ENCODE results near the gene IP6K3. TPM values are rescaled to one million over a fixed set of nuclear protein-coding genes. Genes with fewer than 3 reads are reported as not detected.
A peak's percentile ranks its signal among the peaks of the same experiment; 100 is the strongest.

The IP6K3 gene
- total and polyA plus RNA-seq, 4 experiments from 2014 or later, result not detected

- POLR2A ChIA-PET (ENCODE audit: partially characterized antibody), result interaction anchor here (0.7 to 6.1 kb wide), 9 partner anchors 9 to 720 kb away, joined by 3 to 44 read pairs (median 5); partner anchors contain the start of genes BAK1 and ITPR3
- intact Hi-C loops (cut with micrococcal nuclease), result no loop called here
These were observed 54.5 kb downstream of the IP6K3 start for GRCh38 chr6:33692078-33692759.

GRCh38 chr6:33691456-33692077, 55.1 kb downstream of the IP6K3 start:
- ChIA-PET CTCF (ENCODE audit: partially characterized antibody) (interaction anchor here (0.6 to 1.6 kb wide), 3 partner anchors 9 to 298 kb away, joined by 3 to 5 read pairs (median 4); no protein-coding TSS in a partner anchor), POLR2A (ENCODE audit: partially characterized antibody) (interaction anchor here (0.7 to 2.8 kb wide), 6 partner anchors 8 to 112 kb away, joined by 3 to 13 read pairs (median 5); partner anchors contain the start of genes BAK1 and ITPR3)
- DNase-seq, result peak in 1 of 5 donors; percentile 36
- H3K4me3 Mint-ChIP-seq, result no peak overlapping the region
- H3K4me1 Mint-ChIP-seq, result peaks cover 29 to 66% (median 44%) of the 10 kb centered on the region in 4 donors
- Histone ChIP-seq H3K27me3 (ENCODE audit: insufficient read depth, low read length) (no peaks in the 10 kb centered on the region), H3K4me3 (ENCODE audit: low read length in 2 of 2) (no peak overlapping the region), H3K4me1 (ENCODE audit: insufficient read depth, low read length) (peaks cover 50% of the 10 kb centered on the region), H3K9me3 (ENCODE audit: control insufficient read depth in 1 of 2, low read length in 2 of 2) (no peaks in the 10 kb centered on the region), H3K27ac (ENCODE audit: low read depth, low read length) (peak overlapping the region; percentile 76), H3K36me3 (ENCODE audit: insufficient read depth, low read length) (peaks cover 43% of the 10 kb centered on the region)
- H3K9me3 Mint-ChIP-seq, result no peaks in the 10 kb centered on the region
- H3K36me3 Mint-ChIP-seq, result peaks cover 53 to 66% of the 10 kb centered on the region in 2 donors
- H3K27ac Mint-ChIP-seq, result peak overlapping the region; percentile 97 to 100 (median 98)
- no peaks in the 10 kb centered on the region for H3K27me3 Mint-ChIP-seq
- intact Hi-C loops (cut with micrococcal nuclease), result no loop called here

More at GRCh38 chr6:33692078-33692759, 54.5 kb downstream of the IP6K3 start:
- CTCF ChIA-PET (ENCODE audit: partially characterized antibody), result interaction anchor here (0.6 to 1.6 kb wide), 3 partner anchors 8 to 298 kb away, joined by 3 to 5 read pairs (median 4); no protein-coding TSS in a partner anchor
- Histone ChIP-seq H3K4me1 (ENCODE audit: insufficient read depth, low read length) (peaks cover 56% of the 10 kb centered on the region), H3K9me3 (ENCODE audit: control insufficient read depth in 1 of 2, low read length in 2 of 2) (no peaks in the 10 kb centered on the region), H3K36me3 (ENCODE audit: insufficient read depth, low read length) (peaks cover 41% of the 10 kb centered on the region), H3K4me3 (ENCODE audit: low read length in 2 of 2) (no peak overlapping the region), H3K27ac (ENCODE audit: low read depth, low read length) (peak overlapping the region; percentile 76), H3K27me3 (ENCODE audit: insufficient read depth, low read length) (no peaks in the 10 kb centered on the region)
- H3K27ac Mint-ChIP-seq, result peak overlapping the region; percentile 97 to 100 (median 98)
- H3K36me3 Mint-ChIP-seq, result peaks cover 53 to 64% of the 10 kb centered on the region in 2 donors
- peak in 1 of 5 donors; percentile 37 for DNase-seq
- H3K4me3 Mint-ChIP-seq, result peak overlapping the region in 7 of 8 donors; percentile 51 to 84 (median 71)
- no peaks in the 10 kb centered on the region for H3K9me3 Mint-ChIP-seq
- peaks cover 32 to 71% (median 50%) of the 10 kb centered on the region in 4 donors for H3K4me1 Mint-ChIP-seq
- H3K27me3 Mint-ChIP-seq, result no peaks in the 10 kb centered on the region

GRCh38 chr6:33690766-33691165, 55.9 kb downstream of the IP6K3 start:
- Mint-ChIP-seq H3K4me3 (peak overlapping the region in 2 of 8 donors; percentile 30 to 45), H3K4me1 (peaks cover 23 to 60% (median 37%) of the 10 kb centered on the region in 4 donors), H3K9me3 (no peaks in the 10 kb centered on the region), H3K27me3 (no peaks in the 10 kb centered on the region), H3K27ac (peak overlapping the region in 6 of 7 donors; percentile 37 to 99 (median 80)), H3K36me3 (peaks cover 54 to 71% of the 10 kb centered on the region in 2 donors)
- intact Hi-C loops (cut with micrococcal nuclease), result no loop called here
- peak in 1 of 5 donors; percentile 7 for DNase-seq
- ChIA-PET POLR2A (ENCODE audit: partially characterized antibody) (interaction anchor here (2.0 kb wide), 1 partner anchor 69 kb away, joined by 7 read pairs; the partner anchor contains the start of gene ITPR3), CTCF (ENCODE audit: partially characterized antibody) (interaction anchor here (1.3 to 1.6 kb wide), 4 partner anchors 10 to 99 kb away, joined by 3 to 5 read pairs (median 4); no protein-coding TSS in a partner anchor)
- Histone ChIP-seq H3K36me3 (ENCODE audit: insufficient read depth, low read length) (peaks cover 51% of the 10 kb centered on the region), H3K27ac (ENCODE audit: low read depth, low read length) (no peak overlapping the region), H3K4me1 (ENCODE audit: insufficient read depth, low read length) (peaks cover 42% of the 10 kb centered on the region), H3K27me3 (ENCODE audit: insufficient read depth, low read length) (no peaks in the 10 kb centered on the region), H3K9me3 (ENCODE audit: control insufficient read depth in 1 of 2, low read length in 2 of 2) (no peaks in the 10 kb centered on the region), H3K4me3 (ENCODE audit: low read length in 2 of 2) (no peak overlapping the region)

GRCh38 chr6:33689879-33690278, 56.8 kb downstream of the IP6K3 start:
- DNase-seq, result peak in 1 of 5 donors; percentile 16
- ChIA-PET CTCF (ENCODE audit: partially characterized antibody) (interaction anchor here (0.6 to 1.6 kb wide), 3 partner anchors 11 to 100 kb away, joined by 3 to 4 read pairs (median 3); no protein-coding TSS in a partner anchor), POLR2A (ENCODE audit: partially characterized antibody) (interaction anchor here (0.6 kb wide), 1 partner anchor 1917 kb away, joined by 3 read pairs; no protein-coding TSS in a partner anchor)
- Mint-ChIP-seq H3K27me3 (no peaks in the 10 kb centered on the region), H3K36me3 (peaks cover 56 to 73% of the 10 kb centered on the region in 2 donors), H3K9me3 (no peaks in the 10 kb centered on the region), H3K4me1 (peaks cover 23 to 52% (median 33%) of the 10 kb centered on the region in 4 donors), H3K27ac (peak overlapping the region in 5 of 7 donors; percentile 19 to 86 (median 59)), H3K4me3 (no peak overlapping the region)
- Histone ChIP-seq H3K27ac (ENCODE audit: low read depth, low read length) (no peak overlapping the region), H3K4me3 (ENCODE audit: low read length in 2 of 2) (no peak overlapping the region), H3K4me1 (ENCODE audit: insufficient read depth, low read length) (peaks cover 33% of the 10 kb centered on the region), H3K27me3 (ENCODE audit: insufficient read depth, low read length) (no peaks in the 10 kb centered on the region), H3K9me3 (ENCODE audit: control insufficient read depth in 1 of 2, low read length in 2 of 2) (no peaks in the 10 kb centered on the region), H3K36me3 (ENCODE audit: insufficient read depth, low read length) (peaks cover 60% of the 10 kb centered on the region)
- intact Hi-C loops (cut with micrococcal nuclease), result no loop called here

GRCh38 chr6:33689148-33689494, 57.6 kb downstream of the IP6K3 start:
- H3K27ac Mint-ChIP-seq, result peak overlapping the region in 1 of 7 donors; percentile 21
- H3K9me3 ChIP-seq (ENCODE audit: control insufficient read depth in 1 of 2, low read length in 2 of 2), result no peaks in the 10 kb centered on the region
- peaks cover 26% of the 10 kb centered on the region for H3K4me1 ChIP-seq (ENCODE audit: insufficient read depth, low read length)
- no peak overlapping the region for H3K27ac ChIP-seq (ENCODE audit: low read depth, low read length)
- no peaks in the 10 kb centered on the region for H3K27me3 ChIP-seq (ENCODE audit: insufficient read depth, low read length)
- ChIA-PET POLR2A (ENCODE audit: partially characterized antibody) (no interaction called here), CTCF (ENCODE audit: partially characterized antibody) (interaction anchor here (1.2 kb wide), 1 partner anchor 12 kb away, joined by 3 read pairs; no protein-coding TSS in a partner anchor)
- intact Hi-C loops (cut with micrococcal nuclease), result no loop called here
- H3K4me3 ChIP-seq (ENCODE audit: low read length in 2 of 2), result no peak overlapping the region
- peaks cover 51 to 72% of the 10 kb centered on the region in 2 donors for H3K36me3 Mint-ChIP-seq
- H3K36me3 ChIP-seq (ENCODE audit: insufficient read depth, low read length), result peaks cover 65% of the 10 kb centered on the region
- no peaks in the 10 kb centered on the region for H3K27me3 Mint-ChIP-seq
- no peaks in the 10 kb centered on the region for H3K9me3 Mint-ChIP-seq
- peaks cover 16 to 44% (median 25%) of the 10 kb centered on the region in 4 donors for H3K4me1 Mint-ChIP-seq
- peak in 1 of 5 donors; percentile 5 for DNase-seq
- H3K4me3 Mint-ChIP-seq, result no peak overlapping the region

GRCh38 chr6:33688451-33689147, 58.1 kb downstream of the IP6K3 start:
- ChIA-PET CTCF (ENCODE audit: partially characterized antibody) (interaction anchor here (1.2 kb wide), 1 partner anchor 12 kb away, joined by 3 read pairs; no protein-coding TSS in a partner anchor), POLR2A (ENCODE audit: partially characterized antibody) (interaction anchor here (1.6 kb wide), 1 partner anchor 8 kb away, joined by 7 read pairs; no protein-coding TSS in a partner anchor)
- Mint-ChIP-seq H3K4me3 (no peak overlapping the region), H3K9me3 (no peaks in the 10 kb centered on the region), H3K36me3 (peaks cover 50 to 74% of the 10 kb centered on the region in 2 donors), H3K27me3 (no peaks in the 10 kb centered on the region), H3K4me1 (peaks cover 14 to 42% (median 24%) of the 10 kb centered on the region in 4 donors), H3K27ac (peak overlapping the region in 2 of 7 donors; percentile 21 to 68)
- intact Hi-C loops (cut with micrococcal nuclease), result no loop called here
- Histone ChIP-seq H3K4me3 (ENCODE audit: low read length in 2 of 2) (no peak overlapping the region), H3K27ac (ENCODE audit: low read depth, low read length) (no peak overlapping the region), H3K4me1 (ENCODE audit: insufficient read depth, low read length) (peaks cover 22% of the 10 kb centered on the region), H3K36me3 (ENCODE audit: insufficient read depth, low read length) (peaks cover 66% of the 10 kb centered on the region), H3K9me3 (ENCODE audit: control insufficient read depth in 1 of 2, low read length in 2 of 2) (no peaks in the 10 kb centered on the region), H3K27me3 (ENCODE audit: insufficient read depth, low read length) (no peaks in the 10 kb centered on the region)
- DNase-seq, result peak in 1 of 5 donors; percentile 28

All from CD4-positive, alpha-beta memory T cell (primary cell).